Measurements from ENCODE around the gene ERAL1.

The ERAL1 gene

GRCh38 chr17:28878981-28879380, 24.2 kb downstream of the ERAL1 start:
- in situ Hi-C loops (cut with HindIII; ENCODE audit: low sequenced_read_pairs) = no loop called here
- no peak overlapping the region for H3K4me3 ChIP-seq (ENCODE audit: low read depth, low read length)
- peak; percentile 68 for TF ChIP-seq CTCF (IDR thresholded peaks at IDR 0.05; ENCODE audit: low read depth, low read length)
- peak; percentile 44 for DNase-seq (ENCODE audit: low read depth, low spot score)

- no peak for TF ChIP-seq CTCF (IDR thresholded peaks at IDR 0.05; ENCODE audit: low read depth, low read length)
- in situ Hi-C loops (cut with HindIII; ENCODE audit: low sequenced_read_pairs) = no loop called here
- H3K4me3 ChIP-seq (ENCODE audit: low read depth, low read length) = no peak overlapping the region
- DNase-seq (ENCODE audit: low read depth, low spot score) = no peak
These were observed 25.2 kb downstream of the ERAL1 start for GRCh38 chr17:28879886-28880571.

- no peak overlapping the region for H3K4me3 ChIP-seq (ENCODE audit: low read depth, low read length)
- no peak for TF ChIP-seq CTCF (IDR thresholded peaks at IDR 0.05; ENCODE audit: low read depth, low read length)
- in situ Hi-C loops (cut with HindIII; ENCODE audit: low sequenced_read_pairs) = no loop called here
- DNase-seq (ENCODE audit: low read depth, low spot score) = no peak
These were observed 25.7 kb downstream of the ERAL1 start for GRCh38 chr17:28880572-28880945.

- H3K4me3 ChIP-seq (ENCODE audit: low read depth, low read length) = no peak overlapping the region
These were observed 26.8 kb downstream of the ERAL1 start for GRCh38 chr17:28881533-28882056.

GRCh38 chr17:28882154-28882895, 27.5 kb downstream of the ERAL1 start:
- no peak for DNase-seq (ENCODE audit: low read depth, low spot score)
- no peak overlapping the region for H3K4me3 ChIP-seq (ENCODE audit: low read depth, low read length)
- in situ Hi-C loops (cut with HindIII; ENCODE audit: low sequenced_read_pairs) = no loop called here
- TF ChIP-seq CTCF (IDR thresholded peaks at IDR 0.05; ENCODE audit: low read depth, low read length) = no peak

More at GRCh38 chr17:28881533-28882056, 26.8 kb downstream of the ERAL1 start:
- in situ Hi-C loops (cut with HindIII; ENCODE audit: low sequenced_read_pairs) = no loop called here
- no peak for DNase-seq (ENCODE audit: low read depth, low spot score)
- no peak for TF ChIP-seq CTCF (IDR thresholded peaks at IDR 0.05; ENCODE audit: low read depth, low read length)

- in situ Hi-C loops (cut with HindIII; ENCODE audit: low sequenced_read_pairs) = no loop called here
- no peak for DNase-seq (ENCODE audit: low read depth, low spot score)
- no peak for TF ChIP-seq CTCF (IDR thresholded peaks at IDR 0.05; ENCODE audit: low read depth, low read length)
- no peak overlapping the region for H3K4me3 ChIP-seq (ENCODE audit: low read depth, low read length)
These were observed 29.3 kb downstream of the ERAL1 start for GRCh38 chr17:28883967-28884702.
